ENCODE results near the gene SLC16A5. TPM values are rescaled to one million over a fixed set of nuclear protein-coding genes. Genes with fewer than 3 reads are reported as not detected.

SLC16A5 gene
- polyA plus RNA-seq, 1 donor from 2014 or later = not detected

GRCh38 chr17:75051941-75052340, 35.8 kb upstream of the SLC16A5 start:
- H3K79me2 ChIP-seq (replicated peaks; ENCODE audit: insufficient read depth, low read length) = peaks cover 16% of the 10 kb centered on the region
- H2AFZ ChIP-seq (ENCODE audit: low read depth, low read length) = no peak overlapping the region
- no peak overlapping the region for H3K27ac ChIP-seq (ENCODE audit: low read length)
- H3K9me2 ChIP-seq (ENCODE audit: insufficient read depth, low read length) = no peaks in the 10 kb centered on the region
- H3K9ac ChIP-seq (ENCODE audit: low read length) = no peak overlapping the region
- no peaks in the 10 kb centered on the region for H3K27me3 ChIP-seq (ENCODE audit: insufficient read depth, low read depth, low read length)
- no peaks in the 10 kb centered on the region for H4K20me1 ChIP-seq (ENCODE audit: insufficient read depth)
- H3F3A ChIP-seq (ENCODE audit: insufficient read depth, low read length, poor library complexity, severe bottlenecking) = no peaks in the 10 kb centered on the region
- no peaks in the 10 kb centered on the region for H3K36me3 ChIP-seq (ENCODE audit: insufficient read depth, low read length)
- no peaks in the 10 kb centered on the region for H3K9me3 ChIP-seq (ENCODE audit: low read length)
- no peak for TF ChIP-seq EZH2 (IDR thresholded peaks at IDR 0.05; ENCODE audit: borderline replicate concordance, insufficient read depth, low read length, poor library complexity, severe bottlenecking)
- TF ChIP-seq TAF1 (IDR thresholded peaks at IDR 0.05; ENCODE audit: low read depth) = no peak
- no peak for TF ChIP-seq MXI1 (conservative IDR thresholded peaks at IDR 0.05; ENCODE audit: poor library complexity, severe bottlenecking)
- TF ChIP-seq RAD21 (conservative IDR thresholded peaks at IDR 0.05) = no peak
- no peak for TF ChIP-seq POLR2AphosphoS5 (IDR thresholded peaks at IDR 0.05)
- TF ChIP-seq, protein P1, sequence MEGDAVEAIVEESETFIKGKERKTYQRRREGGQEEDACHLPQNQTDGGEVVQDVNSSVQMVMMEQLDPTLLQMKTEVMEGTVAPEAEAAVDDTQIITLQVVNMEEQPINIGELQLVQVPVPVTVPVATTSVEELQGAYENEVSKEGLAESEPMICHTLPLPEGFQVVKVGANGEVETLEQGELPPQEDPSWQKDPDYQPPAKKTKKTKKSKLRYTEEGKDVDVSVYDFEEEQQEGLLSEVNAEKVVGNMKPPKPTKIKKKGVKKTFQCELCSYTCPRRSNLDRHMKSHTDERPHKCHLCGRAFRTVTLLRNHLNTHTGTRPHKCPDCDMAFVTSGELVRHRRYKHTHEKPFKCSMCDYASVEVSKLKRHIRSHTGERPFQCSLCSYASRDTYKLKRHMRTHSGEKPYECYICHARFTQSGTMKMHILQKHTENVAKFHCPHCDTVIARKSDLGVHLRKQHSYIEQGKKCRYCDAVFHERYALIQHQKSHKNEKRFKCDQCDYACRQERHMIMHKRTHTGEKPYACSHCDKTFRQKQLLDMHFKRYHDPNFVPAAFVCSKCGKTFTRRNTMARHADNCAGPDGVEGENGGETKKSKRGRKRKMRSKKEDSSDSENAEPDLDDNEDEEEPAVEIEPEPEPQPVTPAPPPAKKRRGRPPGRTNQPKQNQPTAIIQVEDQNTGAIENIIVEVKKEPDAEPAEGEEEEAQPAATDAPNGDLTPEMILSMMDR (IDR thresholded peaks at IDR 0.05; ENCODE audit: poor library complexity, severe bottlenecking) = no peak
- TF ChIP-seq SMC3 (conservative IDR thresholded peaks at IDR 0.05; ENCODE audit: poor library complexity) = no peak
- TF ChIP-seq, protein P2, sequence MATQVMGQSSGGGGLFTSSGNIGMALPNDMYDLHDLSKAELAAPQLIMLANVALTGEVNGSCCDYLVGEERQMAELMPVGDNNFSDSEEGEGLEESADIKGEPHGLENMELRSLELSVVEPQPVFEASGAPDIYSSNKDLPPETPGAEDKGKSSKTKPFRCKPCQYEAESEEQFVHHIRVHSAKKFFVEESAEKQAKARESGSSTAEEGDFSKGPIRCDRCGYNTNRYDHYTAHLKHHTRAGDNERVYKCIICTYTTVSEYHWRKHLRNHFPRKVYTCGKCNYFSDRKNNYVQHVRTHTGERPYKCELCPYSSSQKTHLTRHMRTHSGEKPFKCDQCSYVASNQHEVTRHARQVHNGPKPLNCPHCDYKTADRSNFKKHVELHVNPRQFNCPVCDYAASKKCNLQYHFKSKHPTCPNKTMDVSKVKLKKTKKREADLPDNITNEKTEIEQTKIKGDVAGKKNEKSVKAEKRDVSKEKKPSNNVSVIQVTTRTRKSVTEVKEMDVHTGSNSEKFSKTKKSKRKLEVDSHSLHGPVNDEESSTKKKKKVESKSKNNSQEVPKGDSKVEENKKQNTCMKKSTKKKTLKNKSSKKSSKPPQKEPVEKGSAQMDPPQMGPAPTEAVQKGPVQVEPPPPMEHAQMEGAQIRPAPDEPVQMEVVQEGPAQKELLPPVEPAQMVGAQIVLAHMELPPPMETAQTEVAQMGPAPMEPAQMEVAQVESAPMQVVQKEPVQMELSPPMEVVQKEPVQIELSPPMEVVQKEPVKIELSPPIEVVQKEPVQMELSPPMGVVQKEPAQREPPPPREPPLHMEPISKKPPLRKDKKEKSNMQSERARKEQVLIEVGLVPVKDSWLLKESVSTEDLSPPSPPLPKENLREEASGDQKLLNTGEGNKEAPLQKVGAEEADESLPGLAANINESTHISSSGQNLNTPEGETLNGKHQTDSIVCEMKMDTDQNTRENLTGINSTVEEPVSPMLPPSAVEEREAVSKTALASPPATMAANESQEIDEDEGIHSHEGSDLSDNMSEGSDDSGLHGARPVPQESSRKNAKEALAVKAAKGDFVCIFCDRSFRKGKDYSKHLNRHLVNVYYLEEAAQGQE (IDR thresholded peaks at IDR 0.05; ENCODE audit: borderline replicate concordance) = no peak
- TF ChIP-seq EP300 (conservative IDR thresholded peaks at IDR 0.05; ENCODE audit: poor library complexity, severe bottlenecking) = no peak
- H3K4me2 ChIP-seq (ENCODE audit: low read length) = no peak overlapping the region
- H3K4me3 ChIP-seq (ENCODE audit: low read length) = no peak overlapping the region

GRCh38 chr17:75059369-75060345, 28.1 kb upstream of the SLC16A5 start:
- no peaks in the 10 kb centered on the region for H3K79me2 ChIP-seq (replicated peaks; ENCODE audit: insufficient read depth, low read length)
- no peak overlapping the region for H3K9ac ChIP-seq (ENCODE audit: low read length)
- no peak overlapping the region for H2AFZ ChIP-seq (ENCODE audit: low read depth, low read length)
- H3K9me3 ChIP-seq (ENCODE audit: low read length) = no peaks in the 10 kb centered on the region
- H3K27me3 ChIP-seq (ENCODE audit: insufficient read depth, low read depth, low read length) = no peaks in the 10 kb centered on the region
- no peak overlapping the region for H3K27ac ChIP-seq (ENCODE audit: low read length)
- no peaks in the 10 kb centered on the region for H3F3A ChIP-seq (ENCODE audit: insufficient read depth, low read length, poor library complexity, severe bottlenecking)
- H3K4me2 ChIP-seq (ENCODE audit: low read length) = no peak overlapping the region
- peaks cover 5% of the 10 kb centered on the region for H3K36me3 ChIP-seq (ENCODE audit: insufficient read depth, low read length)
- TF ChIP-seq EP300 (conservative IDR thresholded peaks at IDR 0.05; ENCODE audit: poor library complexity, severe bottlenecking) (no peak), TAF1 (IDR thresholded peaks at IDR 0.05; ENCODE audit: low read depth) (no peak), SMC3 (conservative IDR thresholded peaks at IDR 0.05; ENCODE audit: poor library complexity) (peak; percentile 57), EZH2 (IDR thresholded peaks at IDR 0.05; ENCODE audit: borderline replicate concordance, insufficient read depth, low read length, poor library complexity, severe bottlenecking) (no peak), RAD21 (conservative IDR thresholded peaks at IDR 0.05) (peak; percentile 54), POLR2AphosphoS5 (IDR thresholded peaks at IDR 0.05) (no peak), MXI1 (conservative IDR thresholded peaks at IDR 0.05; ENCODE audit: poor library complexity, severe bottlenecking) (no peak)
- TF ChIP-seq, protein P1 (IDR thresholded peaks at IDR 0.05; ENCODE audit: poor library complexity, severe bottlenecking) = peak; percentile 59
- TF ChIP-seq, protein P2 (IDR thresholded peaks at IDR 0.05; ENCODE audit: borderline replicate concordance) = no peak
- H3K9me2 ChIP-seq (ENCODE audit: insufficient read depth, low read length) = no peaks in the 10 kb centered on the region
- no peak overlapping the region for H3K4me3 ChIP-seq (ENCODE audit: low read length)
- no peaks in the 10 kb centered on the region for H4K20me1 ChIP-seq (ENCODE audit: insufficient read depth)
